Fibroblast of pulmonary artery (primary cell): ENCODE results near the gene CREB5.

Experiments used
- DNase-seq: peaks from one replicate; pipeline ENCODE4 v3.0.0-alpha.2; 2010; ENCODE audit warnings: low read depth
- H3K4me3 ChIP-seq: replicated peaks from 2 replicates; pipeline ENCODE4 v1.5.1; 2011; ENCODE audit warnings: low read depth, mild to moderate bottlenecking, control low read depth, low read length, moderate library complexity
- TF ChIP-seq, protein P1 (sequence below): IDR thresholded peaks from 2 replicates; pipeline ENCODE4 v1.5.1; 2011; ENCODE audit warnings: mild to moderate bottlenecking, control low read depth, low read length, inconsistent platforms; ENCODE audit errors: missing control alignments

The CREB5 gene

DNA sequence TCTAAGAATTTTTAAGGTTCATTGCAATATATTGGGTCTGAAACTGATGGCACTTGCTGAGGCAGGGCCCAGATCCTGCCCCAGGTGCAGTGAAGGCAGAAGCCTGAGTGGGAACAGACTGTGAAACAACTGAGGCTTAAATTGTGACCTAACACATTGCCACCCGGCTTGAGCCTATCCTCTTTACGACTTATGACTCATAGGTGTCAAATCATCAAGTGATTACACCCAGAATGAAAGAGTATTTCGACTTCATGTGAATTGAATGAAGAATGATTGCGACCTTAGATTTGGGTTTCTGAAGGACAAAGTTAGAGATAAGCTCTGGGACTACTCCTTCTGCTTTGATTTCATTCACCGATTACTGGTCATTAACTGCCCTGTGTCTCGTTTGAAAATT is 200.9 kb downstream of the CREB5 start:
- DNase-seq: no peak
- TF ChIP-seq, protein P1, sequence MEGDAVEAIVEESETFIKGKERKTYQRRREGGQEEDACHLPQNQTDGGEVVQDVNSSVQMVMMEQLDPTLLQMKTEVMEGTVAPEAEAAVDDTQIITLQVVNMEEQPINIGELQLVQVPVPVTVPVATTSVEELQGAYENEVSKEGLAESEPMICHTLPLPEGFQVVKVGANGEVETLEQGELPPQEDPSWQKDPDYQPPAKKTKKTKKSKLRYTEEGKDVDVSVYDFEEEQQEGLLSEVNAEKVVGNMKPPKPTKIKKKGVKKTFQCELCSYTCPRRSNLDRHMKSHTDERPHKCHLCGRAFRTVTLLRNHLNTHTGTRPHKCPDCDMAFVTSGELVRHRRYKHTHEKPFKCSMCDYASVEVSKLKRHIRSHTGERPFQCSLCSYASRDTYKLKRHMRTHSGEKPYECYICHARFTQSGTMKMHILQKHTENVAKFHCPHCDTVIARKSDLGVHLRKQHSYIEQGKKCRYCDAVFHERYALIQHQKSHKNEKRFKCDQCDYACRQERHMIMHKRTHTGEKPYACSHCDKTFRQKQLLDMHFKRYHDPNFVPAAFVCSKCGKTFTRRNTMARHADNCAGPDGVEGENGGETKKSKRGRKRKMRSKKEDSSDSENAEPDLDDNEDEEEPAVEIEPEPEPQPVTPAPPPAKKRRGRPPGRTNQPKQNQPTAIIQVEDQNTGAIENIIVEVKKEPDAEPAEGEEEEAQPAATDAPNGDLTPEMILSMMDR: no peak
- H3K4me3 ChIP-seq: no peak overlapping the region

DNA sequence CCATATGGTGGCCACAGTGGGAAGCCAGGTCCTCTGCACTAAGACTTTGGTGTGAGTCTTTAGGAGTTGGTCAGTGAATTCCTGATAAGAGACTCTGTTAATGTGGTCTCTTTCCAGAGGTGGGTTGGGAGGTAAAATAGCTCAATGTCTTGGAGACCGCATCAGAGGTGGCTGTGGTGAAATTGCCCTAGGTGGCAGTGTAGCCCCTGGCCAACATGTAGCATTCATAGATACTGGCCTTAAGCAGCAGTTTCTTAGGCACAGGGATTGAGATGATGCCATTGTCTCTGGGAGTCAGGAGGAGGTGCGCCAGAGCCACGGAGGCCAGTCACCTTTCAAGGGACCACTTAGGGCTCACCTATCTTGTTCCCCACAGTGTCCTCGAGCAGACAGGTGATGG is 202.8 kb downstream of the CREB5 start:
- TF ChIP-seq, protein P1: peak; percentile 9
- no peak for DNase-seq
- H3K4me3 ChIP-seq: no peak overlapping the region

DNA sequence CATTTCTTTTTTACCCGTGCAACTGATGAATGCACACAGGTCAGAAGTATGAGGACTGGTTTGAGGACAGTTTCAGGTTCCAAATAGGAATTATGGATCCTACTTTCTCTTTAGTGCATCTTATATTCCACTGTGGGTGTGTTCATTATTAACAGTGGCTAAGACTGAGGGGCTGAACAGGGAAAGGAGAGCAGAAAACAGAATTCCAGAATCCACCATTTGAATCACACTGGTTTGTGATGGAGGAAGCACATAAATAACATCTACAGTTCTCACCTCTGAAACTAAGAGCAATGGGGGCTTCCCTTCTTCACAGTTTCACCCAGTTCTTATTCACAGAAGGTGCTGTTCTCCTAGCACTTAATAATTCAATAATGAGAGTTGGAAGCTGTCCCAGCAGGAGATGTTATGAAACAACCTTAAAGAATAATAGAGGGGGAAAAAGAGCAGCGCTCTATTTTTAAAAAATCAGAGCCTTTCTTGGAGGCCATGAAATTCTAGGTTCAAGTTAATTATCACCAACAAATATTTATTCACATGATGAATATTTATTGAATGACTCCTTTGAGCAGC is 205.1 kb downstream of the CREB5 start:
- TF ChIP-seq, protein P1: no peak
- DNase-seq: no peak
- H3K4me3 ChIP-seq: no peak overlapping the region

DNA sequence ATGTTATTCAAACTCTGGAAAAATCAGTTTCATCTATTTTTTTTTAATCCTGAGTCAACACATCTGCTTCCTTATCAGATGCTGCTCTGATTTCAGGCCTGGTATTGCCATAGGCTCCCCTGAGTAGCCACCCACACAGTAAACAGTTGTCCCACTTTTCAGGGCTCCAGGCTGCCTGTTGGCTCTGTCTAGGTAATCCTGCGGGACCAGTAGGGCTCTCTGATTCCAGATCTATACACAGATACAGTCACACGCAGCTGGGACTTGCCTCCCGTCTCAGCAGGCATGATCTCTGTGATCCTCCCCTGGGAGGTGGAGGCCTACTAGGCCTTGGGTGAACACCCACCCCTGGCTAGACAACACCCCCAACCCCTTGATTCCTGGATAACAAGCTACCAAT is 206.1 kb downstream of the CREB5 start:
- DNase-seq: no peak
- TF ChIP-seq, protein P1: no peak
- no peak overlapping the region for H3K4me3 ChIP-seq

DNA sequence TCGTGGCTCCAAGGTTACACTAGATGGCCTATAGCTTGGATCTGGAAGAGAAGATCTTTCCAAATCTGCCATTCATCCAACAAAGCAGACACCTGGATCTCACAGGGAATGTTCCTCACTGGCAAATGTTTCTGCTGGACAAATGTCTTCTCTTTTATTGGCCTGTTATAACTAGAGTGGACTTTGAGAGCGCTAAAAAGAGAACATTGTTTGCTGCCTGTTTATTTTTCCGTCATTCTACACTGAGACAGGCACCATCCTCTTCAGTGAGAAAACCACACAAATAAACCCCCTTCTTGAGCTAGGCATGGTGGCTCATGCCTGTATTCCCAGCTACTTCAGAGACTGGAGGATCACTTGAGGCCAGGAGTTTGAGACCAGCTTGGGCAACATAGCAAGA is 206.9 kb downstream of the CREB5 start:
- DNase-seq: no peak
- H3K4me3 ChIP-seq: no peak overlapping the region
- TF ChIP-seq, protein P1: no peak

DNA sequence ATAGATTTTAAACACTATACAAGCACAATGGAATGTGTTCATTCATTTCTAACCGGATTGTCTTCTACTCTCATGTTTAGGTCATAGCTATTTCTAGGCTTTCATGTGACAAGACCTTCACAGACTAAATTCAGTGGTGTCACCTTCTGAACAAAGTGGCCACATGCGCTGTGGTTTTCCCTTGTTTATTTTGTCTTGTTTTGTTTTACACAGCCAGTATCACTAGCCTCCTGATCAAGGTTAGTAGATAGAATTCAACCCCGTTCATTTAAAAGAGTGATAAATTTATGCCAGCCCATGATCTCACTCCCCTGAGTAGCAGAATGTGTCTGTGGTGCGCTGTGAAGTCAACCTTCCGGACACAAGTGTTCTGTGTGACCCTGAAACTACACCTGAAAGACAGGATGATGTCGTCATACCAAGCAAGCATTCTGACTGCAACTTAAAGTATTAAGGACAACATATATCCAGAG is 209.1 kb downstream of the CREB5 start:
- no peak for DNase-seq
- TF ChIP-seq, protein P1: no peak
- no peak overlapping the region for H3K4me3 ChIP-seq

DNA sequence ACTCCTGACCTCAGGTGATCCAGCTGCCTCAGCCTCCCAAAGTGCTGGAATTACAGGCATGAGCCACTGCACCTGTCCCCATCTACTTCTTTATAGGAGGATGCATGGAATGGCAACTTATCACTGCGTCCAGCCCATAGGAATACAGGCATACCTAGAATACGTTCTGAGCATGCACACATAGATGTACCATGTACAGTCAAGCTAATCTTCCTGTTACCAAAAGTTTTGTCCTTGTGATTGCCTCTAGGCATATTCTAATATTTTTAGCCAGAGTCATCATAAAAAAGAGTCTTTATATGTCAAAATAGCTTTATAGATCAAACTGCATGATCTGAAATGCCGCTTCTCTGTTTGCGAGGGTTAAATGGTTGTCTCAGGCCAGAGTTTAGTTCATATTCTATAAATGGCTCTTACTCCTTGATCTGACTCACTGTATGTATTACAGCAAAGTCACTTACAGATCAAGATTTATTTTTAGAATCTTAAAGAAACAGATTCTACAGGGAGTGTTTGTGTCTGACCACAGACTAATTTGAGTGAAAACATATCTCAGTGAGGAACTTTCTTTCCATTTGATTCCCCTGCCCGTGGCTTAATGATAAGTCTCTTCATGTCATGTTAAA is 210.9 kb downstream of the CREB5 start:
- DNase-seq: peak; percentile 43
- no peak overlapping the region for H3K4me3 ChIP-seq
- TF ChIP-seq, protein P1: no peak
